Measurements from ENCODE around the gene TOR1AIP1. TPM values are rescaled to one million over a fixed set of nuclear protein-coding genes. Genes with fewer than 3 reads are reported as not detected.

The TOR1AIP1 gene
- total RNA-seq, 3 donors from 2014 or later (not counting 1 experiment from before 2014, with no cell fraction given) = 55.6 to 63.9 (median 59.5) TPM

DNA sequence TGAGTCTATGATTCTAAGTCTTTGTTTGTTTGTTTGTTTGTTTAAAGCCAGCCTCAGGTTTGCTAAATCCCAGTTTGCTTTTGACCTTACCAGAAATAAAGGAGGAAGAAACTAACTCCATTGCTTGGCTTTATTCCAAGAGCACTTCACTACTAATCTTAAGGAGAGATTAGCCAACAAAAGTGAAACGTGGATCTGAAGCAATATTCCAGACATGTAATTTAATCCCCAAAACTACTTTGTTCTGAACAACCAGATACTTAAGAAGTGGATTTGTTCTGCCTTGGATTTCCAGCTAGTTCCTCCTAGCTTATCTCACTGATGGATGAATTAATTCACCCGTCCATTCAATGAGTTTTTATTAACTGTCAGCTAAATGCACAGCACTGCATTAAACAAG is 56.7 kb downstream of the TOR1AIP1 start:
- DNase-seq (no peak), ATAC-seq (no peak)
- no peak overlapping the region for H3K4me3 ChIP-seq (ENCODE audit: low read length)
- no peak overlapping the region for H3K4me3 Mint-ChIP-seq
- H3K27me3 ChIP-seq (ENCODE audit: control insufficient read depth, insufficient read depth, low read length) = no peaks in the 10 kb centered on the region
- no peak overlapping the region for H3K27ac Mint-ChIP-seq
- H3K4me1 ChIP-seq (ENCODE audit: control insufficient read depth, insufficient read depth, low read length) = no peaks in the 10 kb centered on the region
- H3K36me3 Mint-ChIP-seq = no peaks in the 10 kb centered on the region
- no peaks in the 10 kb centered on the region for H3K9me3 ChIP-seq (ENCODE audit: control insufficient read depth, insufficient read depth, low read length)
- no peaks in the 10 kb centered on the region for H3K36me3 ChIP-seq (ENCODE audit: control insufficient read depth, insufficient read depth, low read length)
- H3K27ac ChIP-seq (ENCODE audit: low read length) = no peak overlapping the region
- TF ChIP-seq, protein P1, sequence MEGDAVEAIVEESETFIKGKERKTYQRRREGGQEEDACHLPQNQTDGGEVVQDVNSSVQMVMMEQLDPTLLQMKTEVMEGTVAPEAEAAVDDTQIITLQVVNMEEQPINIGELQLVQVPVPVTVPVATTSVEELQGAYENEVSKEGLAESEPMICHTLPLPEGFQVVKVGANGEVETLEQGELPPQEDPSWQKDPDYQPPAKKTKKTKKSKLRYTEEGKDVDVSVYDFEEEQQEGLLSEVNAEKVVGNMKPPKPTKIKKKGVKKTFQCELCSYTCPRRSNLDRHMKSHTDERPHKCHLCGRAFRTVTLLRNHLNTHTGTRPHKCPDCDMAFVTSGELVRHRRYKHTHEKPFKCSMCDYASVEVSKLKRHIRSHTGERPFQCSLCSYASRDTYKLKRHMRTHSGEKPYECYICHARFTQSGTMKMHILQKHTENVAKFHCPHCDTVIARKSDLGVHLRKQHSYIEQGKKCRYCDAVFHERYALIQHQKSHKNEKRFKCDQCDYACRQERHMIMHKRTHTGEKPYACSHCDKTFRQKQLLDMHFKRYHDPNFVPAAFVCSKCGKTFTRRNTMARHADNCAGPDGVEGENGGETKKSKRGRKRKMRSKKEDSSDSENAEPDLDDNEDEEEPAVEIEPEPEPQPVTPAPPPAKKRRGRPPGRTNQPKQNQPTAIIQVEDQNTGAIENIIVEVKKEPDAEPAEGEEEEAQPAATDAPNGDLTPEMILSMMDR (IDR thresholded peaks at IDR 0.05) = no peak
- no peaks in the 10 kb centered on the region for H3K9me3 Mint-ChIP-seq
- intact Hi-C loops (cut with micrococcal nuclease) = no loop called here
- H3K27me3 Mint-ChIP-seq (ENCODE audit: low read depth in 2 of 2) = peaks cover 12 to 20% of the 10 kb centered on the region in 2 donors
- H3K4me1 Mint-ChIP-seq = no peaks in the 10 kb centered on the region
- 50% methylated on average over 1 of the region's 2 CpGs for WGBS (ENCODE audit: insufficient coverage)

DNA sequence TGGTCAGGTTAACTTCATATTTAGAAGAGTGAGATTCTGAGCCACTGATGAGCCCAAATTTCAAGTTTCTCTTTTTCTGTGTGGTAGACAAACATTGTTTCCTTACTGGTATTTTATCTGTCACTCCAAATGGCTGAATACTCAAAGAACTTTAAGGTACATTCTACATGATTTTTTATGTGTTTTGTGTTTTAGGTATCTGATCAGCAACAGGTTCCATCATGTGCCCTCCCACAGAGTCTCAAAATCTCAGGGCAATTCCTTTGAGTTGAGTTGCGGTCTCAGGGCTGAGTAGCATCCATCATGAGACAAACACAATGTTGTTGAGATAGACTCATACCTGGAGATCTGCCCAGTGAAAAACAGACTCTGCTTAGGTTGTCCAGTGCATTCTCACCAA is 57.9 kb downstream of the TOR1AIP1 start:
- no peak overlapping the region for H3K4me3 ChIP-seq (ENCODE audit: low read length)
- no peaks in the 10 kb centered on the region for H3K4me1 ChIP-seq (ENCODE audit: control insufficient read depth, insufficient read depth, low read length)
- intact Hi-C loops (cut with micrococcal nuclease) = no loop called here
- DNase-seq (no peak), ATAC-seq (no peak)
- H3K27ac Mint-ChIP-seq = no peak overlapping the region
- no peaks in the 10 kb centered on the region for H3K36me3 Mint-ChIP-seq
- H3K27ac ChIP-seq (ENCODE audit: low read length) = no peak overlapping the region
- H3K4me3 Mint-ChIP-seq = no peak overlapping the region
- H3K27me3 Mint-ChIP-seq (ENCODE audit: low read depth in 2 of 2) = peaks cover 6 to 20% of the 10 kb centered on the region in 2 donors
- WGBS (ENCODE audit: insufficient coverage) = 100% methylated on average over 1 of the region's 1 CpG
- H3K9me3 ChIP-seq (ENCODE audit: control insufficient read depth, insufficient read depth, low read length) = no peaks in the 10 kb centered on the region
- H3K36me3 ChIP-seq (ENCODE audit: control insufficient read depth, insufficient read depth, low read length) = no peaks in the 10 kb centered on the region
- TF ChIP-seq, protein P1 (IDR thresholded peaks at IDR 0.05) = no peak
- no peaks in the 10 kb centered on the region for H3K4me1 Mint-ChIP-seq
- H3K27me3 ChIP-seq (ENCODE audit: control insufficient read depth, insufficient read depth, low read length) = no peaks in the 10 kb centered on the region
- no peaks in the 10 kb centered on the region for H3K9me3 Mint-ChIP-seq

- Histone ChIP-seq H3K27me3 (ENCODE audit: control insufficient read depth, insufficient read depth, low read length) (no peaks in the 10 kb centered on the region), H3K4me1 (ENCODE audit: control insufficient read depth, insufficient read depth, low read length) (no peaks in the 10 kb centered on the region), H3K9me3 (ENCODE audit: control insufficient read depth, insufficient read depth, low read length) (no peaks in the 10 kb centered on the region), H3K36me3 (ENCODE audit: control insufficient read depth, insufficient read depth, low read length) (no peaks in the 10 kb centered on the region), H3K4me3 (ENCODE audit: low read length) (no peak overlapping the region), H3K27ac (ENCODE audit: low read length) (no peak overlapping the region)
- DNase-seq (no peak), ATAC-seq (no peak)
- 96% methylated on average over 2 of the region's 2 CpGs for WGBS (ENCODE audit: insufficient coverage)
- Mint-ChIP-seq H3K27me3 (ENCODE audit: low read depth in 2 of 2) (peaks cover 6 to 19% of the 10 kb centered on the region in 2 donors), H3K9me3 (no peaks in the 10 kb centered on the region), H3K4me1 (no peaks in the 10 kb centered on the region), H3K36me3 (no peaks in the 10 kb centered on the region), H3K4me3 (no peak overlapping the region), H3K27ac (no peak overlapping the region)
- intact Hi-C loops (cut with micrococcal nuclease) = no loop called here
- TF ChIP-seq, protein P1 (IDR thresholded peaks at IDR 0.05) = no peak
These were observed 59.4 kb downstream of the TOR1AIP1 start for GRCh38 chr1:179941454-179941853.

GRCh38 chr1:179950651-179951050 is 68.6 kb downstream of the TOR1AIP1 start:
- intact Hi-C loops (cut with micrococcal nuclease) = loop anchor here (5.0 to 10.0 kb wide), 2 partner anchors 204 to 242 kb away; partner anchors contain the start of gene QSOX1
- no peak overlapping the region for H3K27ac Mint-ChIP-seq

More at GRCh38 chr1:179950651-179951050, 68.6 kb downstream of the TOR1AIP1 start:
- H3K4me1 Mint-ChIP-seq = peaks cover 33% of the 10 kb centered on the region in 2 donors
- TF ChIP-seq, protein P1 (IDR thresholded peaks at IDR 0.05) = no peak
- Histone ChIP-seq H3K4me1 (ENCODE audit: control insufficient read depth, insufficient read depth, low read length) (peaks cover 18% of the 10 kb centered on the region), H3K36me3 (ENCODE audit: control insufficient read depth, insufficient read depth, low read length) (no peaks in the 10 kb centered on the region), H3K4me3 (ENCODE audit: low read length) (no peak overlapping the region), H3K27me3 (ENCODE audit: control insufficient read depth, insufficient read depth, low read length) (no peaks in the 10 kb centered on the region), H3K27ac (ENCODE audit: low read length) (no peak overlapping the region), H3K9me3 (ENCODE audit: control insufficient read depth, insufficient read depth, low read length) (no peaks in the 10 kb centered on the region)
- DNase-seq (no peak), ATAC-seq (no peak)
- no peaks in the 10 kb centered on the region for H3K27me3 Mint-ChIP-seq (ENCODE audit: low read depth in 2 of 2)
- H3K36me3 Mint-ChIP-seq = no peaks in the 10 kb centered on the region
- no peaks in the 10 kb centered on the region for H3K9me3 Mint-ChIP-seq
- WGBS (ENCODE audit: insufficient coverage) = 94% methylated on average over 7 of the region's 7 CpGs
- no peak overlapping the region for H3K4me3 Mint-ChIP-seq
